ENCODE measurements around the gene PCDHB9.

The PCDHB9 gene

DNA sequence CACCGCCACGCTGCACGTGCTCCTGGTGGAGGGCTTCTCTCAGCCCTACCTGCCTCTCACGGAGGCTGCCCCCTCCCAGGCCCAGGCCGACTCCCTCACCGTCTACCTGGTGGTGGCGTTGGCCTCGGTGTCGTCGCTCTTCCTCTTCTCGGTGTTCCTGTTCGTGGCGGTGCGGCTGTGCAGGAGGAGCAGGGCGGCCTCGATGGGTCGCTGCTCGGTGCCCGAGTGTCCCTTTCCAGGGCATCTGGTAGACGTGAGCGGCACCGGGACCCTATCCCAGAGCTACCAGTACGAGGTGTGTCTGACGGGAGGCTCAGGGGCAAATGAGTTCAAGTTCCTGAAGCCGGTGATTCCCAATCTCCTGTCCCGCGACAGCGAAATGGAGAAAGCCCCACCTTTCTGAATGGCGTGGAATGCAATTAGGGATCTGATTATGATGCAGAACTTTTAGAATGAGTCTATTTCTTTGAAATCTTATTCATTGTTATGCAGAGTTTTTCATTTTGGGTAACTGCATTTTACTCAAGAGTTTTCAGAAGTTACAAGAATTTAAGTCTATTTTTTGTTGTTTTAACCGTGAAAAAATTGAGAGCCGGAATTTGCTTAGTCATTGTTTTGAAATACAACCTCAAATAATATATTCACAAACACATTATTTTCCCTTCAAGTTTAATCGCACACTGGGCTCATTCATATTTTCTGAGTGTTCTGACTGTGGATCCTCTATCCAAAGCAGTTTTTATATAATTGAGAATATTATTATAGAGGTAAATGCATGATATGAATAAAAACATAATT, 49.8 kb downstream of the PCDHB9 start:
- DNase-seq (ENCODE audit: low read depth in 2 of 2): no peak

Data from stimulated activated CD8-positive, alpha-beta memory T cell treated with anti-CD3 and anti-CD28 coated beads, Interleukin-7, amount 100 ng/mL, for 1 hour (primary cell).